ENCODE measurements around the gene TMEM185B.
"Not testable (repeated sequence)": the region's sequence is repeated elsewhere in the genome, so short reads cannot be mapped to it uniquely, and the experiment has no call there.

The TMEM185B gene

DNA sequence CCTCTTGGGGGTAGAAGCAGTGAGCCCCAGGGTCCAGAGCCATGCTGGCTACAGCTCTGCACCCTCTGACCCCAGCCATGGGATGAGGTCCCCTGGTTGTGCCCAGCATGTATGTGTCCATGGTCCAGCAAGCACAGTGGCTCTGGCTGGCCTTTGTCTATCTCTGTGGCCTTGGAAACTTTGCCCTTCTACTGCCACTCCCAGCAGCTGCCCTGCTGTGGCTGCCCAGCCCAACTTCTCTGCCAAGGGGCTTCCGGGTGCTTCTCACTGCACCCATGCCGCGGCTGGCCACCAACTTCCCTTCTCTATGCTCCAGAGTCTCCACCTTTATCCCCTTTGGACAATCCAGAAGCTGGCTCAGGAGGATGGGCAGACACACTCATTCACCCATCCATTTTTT is 18.8 kb downstream of the TMEM185B start:
- no peak for DNase-seq (ENCODE audit: low spot score)
- no peak for TF ChIP-seq CTCF (IDR thresholded peaks at IDR 0.05; ENCODE audit: extremely low read depth, missing control alignments)

GRCh38 chr2:120204022-120204405 is 19.2 kb downstream of the TMEM185B start:
- no peak for TF ChIP-seq CTCF (IDR thresholded peaks at IDR 0.05; ENCODE audit: extremely low read depth, missing control alignments)
- DNase-seq (ENCODE audit: low spot score) = no peak

DNA sequence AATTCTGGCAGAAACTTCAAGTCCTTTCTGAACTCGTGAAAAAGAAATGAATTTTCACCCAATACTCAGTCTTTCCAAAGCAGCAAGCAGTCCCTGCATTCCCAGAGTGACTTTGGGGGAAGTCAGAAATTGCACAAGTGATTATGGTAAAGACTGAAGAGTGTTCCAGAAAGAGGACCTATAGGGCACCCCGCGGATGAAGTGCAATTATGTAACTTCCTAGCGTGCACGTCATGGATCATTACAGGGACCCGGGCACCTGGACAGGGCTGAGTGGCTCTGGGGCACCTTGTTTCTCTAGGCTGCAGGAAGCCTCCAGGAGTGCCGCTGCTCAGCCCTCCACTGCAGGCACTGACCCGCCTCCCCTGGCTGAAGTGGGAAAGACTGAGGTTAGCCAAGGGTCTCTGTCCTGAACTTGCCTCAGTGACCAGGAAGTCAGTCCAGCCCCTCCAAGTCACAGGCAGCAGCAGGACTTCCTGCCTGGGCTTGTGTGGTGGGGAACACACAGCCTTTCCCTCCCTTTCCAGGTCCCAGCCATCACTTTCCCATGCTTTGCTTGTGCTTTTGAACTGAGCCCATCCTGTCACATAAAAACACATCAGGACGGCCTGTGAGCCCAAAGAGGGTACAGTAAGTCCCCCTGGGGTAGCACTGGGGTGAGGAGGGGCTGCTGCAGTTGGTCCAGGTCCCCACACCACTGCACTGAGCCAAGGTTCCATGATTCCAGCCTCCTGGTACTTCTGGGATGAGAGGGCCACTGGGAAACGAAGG is 19.8 kb downstream of the TMEM185B start:
- TF ChIP-seq CTCF (IDR thresholded peaks at IDR 0.05; ENCODE audit: extremely low read depth, missing control alignments) = no peak
- no peak for DNase-seq (ENCODE audit: low spot score)

GRCh38 chr2:120199817-120200459 is 23.3 kb downstream of the TMEM185B start:
- DNase-seq (ENCODE audit: low spot score) = not testable (repeated sequence)

GRCh38 chr2:120195553-120195952 is 27.6 kb downstream of the TMEM185B start:
- TF ChIP-seq CTCF (IDR thresholded peaks at IDR 0.05; ENCODE audit: extremely low read depth, missing control alignments) = no peak
- DNase-seq (ENCODE audit: low spot score) = no peak

- no peak for DNase-seq (ENCODE audit: low spot score)
- no peak for TF ChIP-seq CTCF (IDR thresholded peaks at IDR 0.05; ENCODE audit: extremely low read depth, missing control alignments)
Observed at GRCh38 chr2:120192280-120192679, 30.9 kb downstream of the TMEM185B start.

DNA sequence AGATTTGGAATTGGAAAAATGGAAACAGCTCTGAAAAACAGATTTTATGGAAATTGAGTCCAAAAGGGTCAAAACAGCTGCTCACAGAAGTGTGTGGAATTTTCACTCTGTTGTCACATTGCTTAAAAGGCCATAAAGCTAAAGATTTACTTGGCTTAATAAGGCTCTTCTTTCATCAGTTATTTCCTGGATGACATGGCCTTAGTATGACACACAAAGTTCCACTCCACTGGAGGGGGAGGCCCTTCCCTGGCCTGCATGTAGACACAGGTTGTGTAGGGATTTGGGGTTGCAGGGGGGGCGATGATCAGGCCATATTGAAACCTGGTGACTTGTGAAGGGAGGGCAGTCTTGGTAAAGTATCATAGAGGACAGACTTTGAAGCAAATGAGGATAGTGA is 34.0 kb downstream of the TMEM185B start:
- no peak for DNase-seq (ENCODE audit: low spot score)
- TF ChIP-seq CTCF (IDR thresholded peaks at IDR 0.05; ENCODE audit: extremely low read depth, missing control alignments) = no peak
